ENCODE data around the gene ANKRD36C.
"Not testable (repeated sequence)": the region's sequence is repeated elsewhere in the genome, so short reads cannot be mapped to it uniquely, and the experiment has no call there.

The ANKRD36C gene

DNA sequence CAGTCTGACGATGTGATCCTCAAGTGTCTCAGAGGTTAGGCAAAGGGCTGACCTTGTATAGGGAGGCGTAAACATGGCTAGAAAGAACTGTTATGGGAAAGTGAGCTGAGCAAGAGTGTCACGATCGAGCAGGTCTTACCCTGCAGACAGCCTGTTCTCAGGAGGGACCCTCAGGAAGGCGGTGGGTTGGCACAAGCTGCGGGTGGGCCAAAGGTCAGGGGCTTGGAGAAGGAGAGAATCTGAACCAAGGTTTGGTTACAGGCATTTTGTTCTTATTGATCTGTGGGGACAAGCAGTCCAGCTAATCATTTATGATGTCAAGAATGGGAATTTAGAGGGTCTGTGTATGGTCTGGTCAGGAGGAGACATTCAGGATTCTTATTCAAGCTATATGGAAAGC, 16.4 kb upstream of the ANKRD36C start:
- in situ Hi-C loops (cut with HindIII; ENCODE audit: low sequenced_read_pairs): not testable (repeated sequence)

- in situ Hi-C loops (cut with HindIII; ENCODE audit: low sequenced_read_pairs): not testable (repeated sequence)
Measured at GRCh38 chr2:96006248-96006647, 14.6 kb upstream of the ANKRD36C start.

GRCh38 chr2:95992520-95993272, 1.1 kb upstream of the ANKRD36C start:
- in situ Hi-C loops (cut with HindIII; ENCODE audit: low sequenced_read_pairs): not testable (repeated sequence)

- in situ Hi-C loops (cut with HindIII; ENCODE audit: low sequenced_read_pairs): not testable (repeated sequence)
Measured at GRCh38 chr2:95992102-95992501, 478 bp upstream of the ANKRD36C start.

DNA sequence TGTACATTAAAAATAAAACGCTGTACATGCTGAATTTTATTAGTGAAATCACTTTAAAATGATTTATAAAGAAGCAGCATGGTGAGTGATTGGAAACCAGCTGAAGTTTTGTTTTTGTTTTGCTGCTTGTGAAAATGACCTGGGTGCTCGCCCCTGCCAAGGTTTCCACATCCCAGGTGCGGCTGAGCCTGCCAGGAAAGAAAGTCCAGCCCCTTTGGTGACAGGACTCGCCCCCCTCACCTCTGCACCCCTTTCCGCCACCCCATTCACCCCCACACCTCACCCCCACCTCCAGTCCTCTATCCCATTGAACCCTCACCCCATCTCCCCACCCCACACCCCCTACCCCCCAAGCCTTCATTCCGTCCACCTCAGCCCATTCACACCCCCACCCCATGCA, 740 bp downstream of the ANKRD36C start:
- in situ Hi-C loops (cut with HindIII; ENCODE audit: low sequenced_read_pairs): not testable (repeated sequence)

DNA sequence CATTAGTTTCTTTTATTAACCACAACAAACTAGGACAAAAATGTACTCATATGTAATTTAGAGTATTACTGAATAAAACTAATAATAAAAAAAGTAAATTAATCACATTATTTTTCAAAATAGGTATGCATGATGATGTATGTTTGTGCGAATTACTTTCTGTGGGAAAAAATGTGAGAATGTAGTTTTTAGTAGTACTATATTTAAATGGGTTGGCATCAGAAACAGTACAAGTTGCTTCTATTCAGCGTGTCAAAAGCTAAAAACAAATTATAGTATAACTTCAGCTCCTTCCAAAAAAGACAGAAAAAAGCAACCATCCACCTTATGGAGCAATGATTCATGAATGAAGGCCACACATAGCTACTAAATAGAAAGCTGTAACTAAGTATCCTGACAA, 40.0 kb downstream of the ANKRD36C start:
- in situ Hi-C loops (cut with HindIII; ENCODE audit: low sequenced_read_pairs): not testable (repeated sequence)

GRCh38 chr2:95948039-95948438, 43.6 kb downstream of the ANKRD36C start:
- in situ Hi-C loops (cut with HindIII; ENCODE audit: low sequenced_read_pairs): not testable (repeated sequence)

DNA sequence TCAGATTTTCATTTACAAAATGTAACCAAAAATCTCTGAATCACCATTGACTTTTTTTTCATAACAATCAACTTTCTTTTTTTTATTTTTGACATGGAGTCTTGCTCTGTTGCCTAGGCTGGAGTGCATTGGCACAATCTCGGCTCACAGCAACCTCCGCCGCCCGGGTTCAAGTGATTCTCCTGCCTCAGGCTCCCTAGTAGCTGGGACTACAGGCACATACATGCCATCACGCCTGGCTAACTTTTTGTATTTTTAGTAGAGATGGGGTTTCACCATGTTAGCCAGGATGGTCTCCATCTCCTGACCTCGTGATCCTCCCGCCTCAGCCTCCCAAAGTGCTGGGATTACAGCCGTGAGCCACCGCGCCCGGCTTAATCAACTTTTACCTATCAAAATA, 51.7 kb downstream of the ANKRD36C start:
- in situ Hi-C loops (cut with HindIII; ENCODE audit: low sequenced_read_pairs): not testable (repeated sequence)

DNA sequence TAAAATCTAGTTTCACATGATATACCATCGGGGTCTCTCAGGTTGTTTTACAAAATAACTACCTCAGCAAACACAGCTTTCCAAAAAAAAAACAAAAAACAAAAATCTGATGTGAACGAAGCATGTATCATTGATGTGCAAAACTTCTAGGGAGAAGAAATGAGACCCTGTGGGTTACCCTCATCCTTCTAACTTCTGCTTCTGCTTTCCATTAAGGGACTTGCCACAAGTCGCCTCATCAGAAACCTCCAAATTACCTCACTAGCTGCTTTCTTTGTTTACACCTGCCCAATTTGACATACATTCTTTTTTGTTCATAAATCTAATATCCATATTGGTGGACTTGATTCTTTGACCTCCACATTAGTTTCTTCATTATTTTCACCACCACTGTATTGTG, 60.9 kb downstream of the ANKRD36C start:
- in situ Hi-C loops (cut with HindIII; ENCODE audit: low sequenced_read_pairs): not testable (repeated sequence)

DNA sequence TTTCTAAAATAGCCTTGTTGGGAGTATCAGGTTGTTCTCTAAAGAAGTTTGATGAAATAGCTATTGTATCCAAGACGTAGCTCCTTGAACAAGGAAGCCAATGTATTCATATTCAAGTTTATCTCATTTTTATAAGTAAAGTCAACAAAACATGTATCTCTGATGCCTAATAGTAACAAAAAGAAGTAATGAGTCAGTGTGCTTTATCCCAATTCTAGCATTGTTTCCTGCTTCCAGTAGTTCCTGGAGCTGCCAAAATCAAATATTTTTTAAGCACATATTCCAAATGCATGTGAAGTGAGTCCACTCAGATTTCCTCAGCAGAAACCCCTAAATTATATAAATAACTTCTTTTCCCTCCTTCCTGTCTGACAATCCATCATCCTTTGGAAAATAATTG, 74.6 kb downstream of the ANKRD36C start:
- in situ Hi-C loops (cut with HindIII; ENCODE audit: low sequenced_read_pairs): not testable (repeated sequence)

GRCh38 chr2:95915131-95915530, 76.5 kb downstream of the ANKRD36C start:
- in situ Hi-C loops (cut with HindIII; ENCODE audit: low sequenced_read_pairs): not testable (repeated sequence)

DNA sequence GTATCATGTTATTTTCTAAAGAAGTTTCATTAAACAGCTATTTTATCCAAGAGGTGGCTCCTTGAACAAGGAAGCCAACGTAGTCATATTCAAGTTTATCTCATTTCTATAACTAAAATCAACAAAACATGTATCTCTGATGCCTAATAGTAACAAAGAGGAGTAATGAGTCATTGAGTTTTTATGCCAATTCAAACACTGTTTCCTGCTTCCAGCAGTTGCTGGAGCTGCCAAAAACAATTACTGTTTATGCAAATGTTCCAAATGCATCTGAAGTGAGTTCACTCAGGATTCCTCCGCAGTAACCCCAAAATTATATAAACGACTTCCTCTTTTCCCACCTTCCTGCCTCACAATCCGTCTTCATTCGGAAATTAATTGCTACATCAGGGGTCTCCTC, 80.2 kb downstream of the ANKRD36C start:
- in situ Hi-C loops (cut with HindIII; ENCODE audit: low sequenced_read_pairs): not testable (repeated sequence)

DNA sequence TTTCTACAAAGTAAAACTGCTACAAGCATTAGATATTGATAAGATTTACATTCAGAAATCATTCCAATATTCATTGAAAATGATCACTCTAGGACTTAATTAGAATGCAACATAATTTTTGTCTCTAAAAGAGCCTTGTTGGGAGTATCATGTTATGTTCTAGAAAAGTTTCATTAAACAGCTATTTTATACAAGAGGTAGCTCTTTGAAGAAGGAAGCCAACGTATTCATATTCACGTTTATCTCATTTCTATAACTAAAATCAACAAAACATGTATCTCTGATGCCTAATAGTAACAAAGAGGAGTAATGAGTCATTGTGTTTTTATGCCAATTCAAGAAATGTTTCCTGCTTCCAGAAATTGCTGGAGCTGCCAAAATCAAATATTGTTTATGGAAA, 97.2 kb downstream of the ANKRD36C start:
- in situ Hi-C loops (cut with HindIII; ENCODE audit: low sequenced_read_pairs): not testable (repeated sequence)

GRCh38 chr2:95867929-95868328, 123.7 kb downstream of the ANKRD36C start:
- in situ Hi-C loops (cut with HindIII; ENCODE audit: low sequenced_read_pairs): not testable (repeated sequence)

GRCh38 chr2:95867047-95867677, 124.5 kb downstream of the ANKRD36C start:
- in situ Hi-C loops (cut with HindIII; ENCODE audit: low sequenced_read_pairs): not testable (repeated sequence)

GRCh38 chr2:95862121-95862520, 129.5 kb downstream of the ANKRD36C start:
- in situ Hi-C loops (cut with HindIII; ENCODE audit: low sequenced_read_pairs): not testable (repeated sequence)

DNA sequence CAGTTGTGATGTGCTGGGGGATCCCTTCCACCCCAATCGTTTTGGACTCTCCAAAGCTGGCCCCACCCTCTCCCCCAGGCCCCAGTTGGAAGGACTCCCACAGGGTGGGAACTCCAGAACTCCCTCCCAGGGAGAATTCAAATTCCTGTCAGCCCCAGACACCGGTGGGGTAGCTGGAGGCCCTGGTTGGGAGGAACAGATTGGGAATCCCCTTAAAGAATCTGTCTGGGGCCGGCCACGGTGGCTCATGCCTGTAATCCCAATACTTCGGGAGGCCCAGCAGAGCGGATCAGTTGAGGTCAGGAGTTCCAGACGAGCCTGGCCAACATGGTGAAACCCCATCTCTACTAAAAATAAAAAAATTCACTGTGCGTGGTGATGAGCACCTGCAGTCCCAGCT, 155.5 kb downstream of the ANKRD36C start:
- in situ Hi-C loops (cut with HindIII; ENCODE audit: low sequenced_read_pairs): no loop called here

DNA sequence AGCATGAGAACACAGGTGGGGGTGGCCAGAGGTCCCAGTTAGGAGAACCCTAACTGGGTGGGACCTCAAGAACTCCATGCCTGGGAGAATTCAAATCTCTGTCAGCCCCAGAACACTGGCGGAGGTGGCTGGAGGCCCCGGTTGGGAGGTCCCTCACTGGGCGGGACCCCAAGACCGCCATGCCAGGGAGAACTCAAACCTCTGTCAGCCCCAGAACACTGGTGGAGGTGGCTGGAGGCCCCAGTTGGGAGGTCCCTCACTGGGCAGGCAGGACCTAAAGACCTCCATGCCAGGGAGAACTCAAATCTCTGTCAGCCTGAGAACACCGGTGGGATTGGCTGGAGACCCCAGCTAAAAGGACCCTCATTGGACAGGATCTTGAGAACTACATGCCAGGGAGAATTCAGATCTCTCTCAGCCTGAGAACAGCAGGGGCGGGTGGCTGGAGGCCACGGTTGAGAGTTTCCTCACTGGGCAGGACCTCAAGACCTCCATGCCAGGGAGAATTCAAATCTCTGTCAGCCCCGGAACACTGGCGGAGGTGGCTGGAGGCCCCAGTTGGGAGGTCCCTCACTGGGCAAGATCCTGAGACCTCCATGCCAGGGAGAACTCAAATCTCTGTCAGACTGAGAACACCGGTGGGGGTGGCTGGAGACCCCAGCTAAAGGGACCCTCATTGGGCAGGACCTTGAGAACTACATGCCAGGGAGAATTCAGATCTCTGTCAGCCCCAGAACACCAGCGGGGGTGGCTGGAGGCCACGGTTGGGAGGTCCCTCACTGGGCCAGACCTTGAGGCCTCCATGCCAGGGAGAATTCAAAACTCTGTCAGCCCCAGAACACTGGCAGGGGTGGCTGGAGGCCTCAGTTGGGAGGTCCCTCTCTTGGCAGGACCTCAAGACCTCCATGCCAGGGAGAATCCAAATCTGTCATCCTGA, 157.3 kb downstream of the ANKRD36C start:
- in situ Hi-C loops (cut with HindIII; ENCODE audit: low sequenced_read_pairs): not testable (repeated sequence)

- in situ Hi-C loops (cut with HindIII; ENCODE audit: low sequenced_read_pairs): not testable (repeated sequence)
Measured at GRCh38 chr2:95824218-95824617, 167.4 kb downstream of the ANKRD36C start.

GRCh38 chr2:95817521-95817920, 174.1 kb downstream of the ANKRD36C start:
- in situ Hi-C loops (cut with HindIII; ENCODE audit: low sequenced_read_pairs): not testable (repeated sequence)

DNA sequence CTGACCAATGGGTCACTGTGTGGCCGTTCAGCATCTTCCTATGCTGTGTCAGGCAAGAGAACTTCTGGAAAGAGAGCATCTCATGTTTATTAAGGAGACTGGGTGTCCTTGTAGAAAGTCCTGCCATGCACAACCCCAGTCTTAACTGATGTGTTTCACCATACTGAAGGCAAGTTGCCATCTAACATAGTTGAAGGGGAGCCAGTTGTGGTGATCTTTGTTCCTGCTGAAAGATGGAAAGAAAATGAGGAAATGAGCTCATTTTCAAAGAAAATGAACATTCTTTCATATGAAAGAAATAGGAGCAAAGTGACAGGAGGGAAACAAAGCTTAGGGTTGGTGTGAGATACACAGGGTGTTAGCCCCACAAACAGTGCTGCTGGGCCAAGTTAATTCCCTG, 178.3 kb downstream of the ANKRD36C start:
- in situ Hi-C loops (cut with HindIII; ENCODE audit: low sequenced_read_pairs): not testable (repeated sequence)
